ENCODE results near the gene WFIKKN1. TPM values are rescaled to one million over a fixed set of nuclear protein-coding genes. Genes with fewer than 3 reads are reported as not detected.

WFIKKN1 gene
- total and polyA plus RNA-seq, 2 of the 13 experiments (the other 11 are each of a cell fraction or from before 2014, with no cell fraction given) = 1.7 to 4.9 TPM

DNA sequence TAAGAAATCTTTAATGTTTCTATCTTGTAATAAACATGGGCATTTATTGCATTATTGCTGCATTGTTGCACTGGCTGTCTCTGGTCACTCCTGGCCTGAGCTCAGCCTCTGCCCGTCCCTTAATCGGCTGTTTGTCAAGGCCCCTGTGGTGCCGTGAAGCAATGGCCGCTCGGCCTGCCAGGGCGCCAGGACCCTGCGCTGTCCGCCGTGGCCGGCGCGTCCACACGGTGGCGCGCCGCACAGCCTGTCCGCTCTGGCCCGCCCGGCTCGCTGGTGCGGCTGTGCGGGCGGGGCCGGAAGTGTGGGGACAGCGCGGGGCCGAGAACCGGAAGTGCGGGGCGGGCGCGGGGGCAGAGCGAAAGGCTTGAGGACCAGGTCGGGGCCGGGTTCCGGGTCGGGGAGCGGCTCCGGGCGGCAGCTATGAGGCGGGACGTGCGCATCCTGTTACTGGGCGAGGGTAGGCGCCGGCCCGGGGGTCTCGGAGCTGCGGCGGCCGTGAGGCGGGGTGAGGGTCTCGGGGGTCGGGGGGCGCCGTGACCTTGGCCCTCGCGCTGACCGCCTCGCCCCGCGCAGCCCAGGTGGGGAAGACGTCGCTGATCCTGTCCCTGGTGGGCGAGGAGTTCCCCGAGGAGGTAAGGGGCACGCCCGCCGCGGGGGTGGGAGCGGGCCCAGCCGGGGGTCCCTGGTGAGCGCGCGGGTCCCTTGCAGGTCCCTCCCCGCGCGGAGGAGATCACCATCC, 37.2 kb downstream of the WFIKKN1 start, which contains the start of gene RHOT2 (continued):
- no peak; the same call in 1 of the 2 replicates for TF ChIP-seq ZFYVE20 (CRISPR knock-in tag; IDR thresholded peaks at IDR 0.05; ENCODE audit: borderline replicate concordance, low read depth)
- TF ChIP-seq, protein P1, sequence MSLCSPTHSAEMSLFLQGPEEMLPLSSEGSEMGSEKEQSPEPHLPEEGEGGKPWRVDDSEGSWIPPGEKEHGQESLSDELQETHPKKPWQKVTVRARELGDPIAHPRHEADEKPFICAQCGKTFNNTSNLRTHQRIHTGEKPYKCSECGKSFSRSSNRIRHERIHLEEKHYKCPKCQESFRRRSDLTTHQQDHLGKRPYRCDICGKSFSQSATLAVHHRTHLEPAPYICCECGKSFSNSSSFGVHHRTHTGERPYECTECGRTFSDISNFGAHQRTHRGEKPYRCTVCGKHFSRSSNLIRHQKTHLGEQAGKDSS (CRISPR knock-in tag; IDR thresholded peaks at IDR 0.05; ENCODE audit: borderline replicate concordance, low read depth) = peak; percentile 88; the same call in 1 of the 2 replicates
- TF ChIP-seq ZBTB7B (CRISPR knock-in tag; IDR thresholded peaks at IDR 0.05) = peak; percentile 46; the same call in 1 of the 2 replicates
- TF ChIP-seq, protein P2, sequence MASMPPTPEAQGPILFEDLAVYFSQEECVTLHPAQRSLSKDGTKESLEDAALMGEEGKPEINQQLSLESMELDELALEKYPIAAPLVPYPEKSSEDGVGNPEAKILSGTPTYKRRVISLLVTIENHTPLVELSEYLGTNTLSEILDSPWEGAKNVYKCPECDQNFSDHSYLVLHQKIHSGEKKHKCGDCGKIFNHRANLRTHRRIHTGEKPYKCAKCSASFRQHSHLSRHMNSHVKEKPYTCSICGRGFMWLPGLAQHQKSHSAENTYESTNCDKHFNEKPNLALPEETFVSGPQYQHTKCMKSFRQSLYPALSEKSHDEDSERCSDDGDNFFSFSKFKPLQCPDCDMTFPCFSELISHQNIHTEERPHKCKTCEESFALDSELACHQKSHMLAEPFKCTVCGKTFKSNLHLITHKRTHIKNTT (CRISPR knock-in tag; IDR thresholded peaks at IDR 0.05) = no peak
- TF ChIP-seq ZBTB7A (CRISPR knock-in tag; IDR thresholded peaks at IDR 0.05) = 0 out of 2 replicates have a peak, but pooled peaks have one; percentile 67
- TF ChIP-seq ZNF430 (CRISPR knock-in tag; IDR thresholded peaks at IDR 0.05) = no peak
- TF ChIP-seq, protein P3, sequence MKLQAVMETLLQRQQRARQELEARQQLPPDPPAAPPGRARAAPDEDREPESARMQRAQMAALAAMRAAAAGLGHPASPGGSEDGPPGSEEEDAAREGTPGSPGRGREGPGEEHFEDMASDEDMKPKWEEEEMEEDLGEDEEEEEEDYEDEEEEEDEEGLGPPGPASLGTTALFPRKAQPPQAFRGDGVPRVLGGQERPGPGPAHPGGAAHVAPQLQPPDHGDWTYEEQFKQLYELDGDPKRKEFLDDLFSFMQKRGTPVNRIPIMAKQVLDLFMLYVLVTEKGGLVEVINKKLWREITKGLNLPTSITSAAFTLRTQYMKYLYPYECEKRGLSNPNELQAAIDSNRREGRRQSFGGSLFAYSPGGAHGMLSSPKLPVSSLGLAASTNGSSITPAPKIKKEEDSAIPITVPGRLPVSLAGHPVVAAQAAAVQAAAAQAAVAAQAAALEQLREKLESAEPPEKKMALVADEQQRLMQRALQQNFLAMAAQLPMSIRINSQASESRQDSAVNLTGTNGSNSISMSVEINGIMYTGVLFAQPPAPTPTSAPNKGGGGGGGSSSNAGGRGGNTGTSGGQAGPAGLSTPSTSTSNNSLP (IDR thresholded peaks at IDR 0.05; ENCODE audit: low read depth, low read length) = no peak
- TF ChIP-seq ZNF441 (CRISPR knock-in tag; IDR thresholded peaks at IDR 0.05; ENCODE audit: borderline replicate concordance) = peak; percentile 65; the same call in 1 of the 2 replicates
- TF ChIP-seq SALL1 (CRISPR knock-in tag; IDR thresholded peaks at IDR 0.05) = peak; percentile 92
- TF ChIP-seq STAG1 (CRISPR knock-in tag; IDR thresholded peaks at IDR 0.05) = peak; percentile 67
- peak; percentile 61; the same call in 1 of the 2 replicates for TF ChIP-seq NCOA2 (CRISPR knock-in tag; IDR thresholded peaks at IDR 0.05)
- TF ChIP-seq FOXO1 (CRISPR knock-in tag; IDR thresholded peaks at IDR 0.05) = peak; percentile 80
- TF ChIP-seq, protein P4, sequence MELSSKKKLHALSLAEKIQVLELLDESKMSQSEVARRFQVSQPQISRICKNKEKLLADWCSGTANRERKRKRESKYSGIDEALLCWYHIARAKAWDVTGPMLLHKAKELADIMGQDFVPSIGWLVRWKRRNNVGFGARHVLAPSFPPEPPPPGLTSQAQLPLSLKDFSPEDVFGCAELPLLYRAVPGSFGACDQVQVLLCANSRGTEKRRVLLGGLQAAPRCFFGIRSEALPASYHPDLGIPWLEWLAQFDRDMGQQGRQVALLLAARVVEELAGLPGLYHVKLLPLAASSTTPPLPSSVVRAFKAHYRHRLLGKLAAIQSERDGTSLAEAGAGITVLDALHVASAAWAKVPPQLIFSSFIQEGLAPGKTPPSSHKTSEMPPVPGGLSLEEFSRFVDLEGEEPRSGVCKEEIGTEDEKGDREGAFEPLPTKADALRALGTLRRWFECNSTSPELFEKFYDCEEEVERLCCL (CRISPR knock-in tag; IDR thresholded peaks at IDR 0.05; ENCODE audit: borderline replicate concordance) = peak; percentile 73; the same call in 1 of the 2 replicates
- TF ChIP-seq, protein P5, sequence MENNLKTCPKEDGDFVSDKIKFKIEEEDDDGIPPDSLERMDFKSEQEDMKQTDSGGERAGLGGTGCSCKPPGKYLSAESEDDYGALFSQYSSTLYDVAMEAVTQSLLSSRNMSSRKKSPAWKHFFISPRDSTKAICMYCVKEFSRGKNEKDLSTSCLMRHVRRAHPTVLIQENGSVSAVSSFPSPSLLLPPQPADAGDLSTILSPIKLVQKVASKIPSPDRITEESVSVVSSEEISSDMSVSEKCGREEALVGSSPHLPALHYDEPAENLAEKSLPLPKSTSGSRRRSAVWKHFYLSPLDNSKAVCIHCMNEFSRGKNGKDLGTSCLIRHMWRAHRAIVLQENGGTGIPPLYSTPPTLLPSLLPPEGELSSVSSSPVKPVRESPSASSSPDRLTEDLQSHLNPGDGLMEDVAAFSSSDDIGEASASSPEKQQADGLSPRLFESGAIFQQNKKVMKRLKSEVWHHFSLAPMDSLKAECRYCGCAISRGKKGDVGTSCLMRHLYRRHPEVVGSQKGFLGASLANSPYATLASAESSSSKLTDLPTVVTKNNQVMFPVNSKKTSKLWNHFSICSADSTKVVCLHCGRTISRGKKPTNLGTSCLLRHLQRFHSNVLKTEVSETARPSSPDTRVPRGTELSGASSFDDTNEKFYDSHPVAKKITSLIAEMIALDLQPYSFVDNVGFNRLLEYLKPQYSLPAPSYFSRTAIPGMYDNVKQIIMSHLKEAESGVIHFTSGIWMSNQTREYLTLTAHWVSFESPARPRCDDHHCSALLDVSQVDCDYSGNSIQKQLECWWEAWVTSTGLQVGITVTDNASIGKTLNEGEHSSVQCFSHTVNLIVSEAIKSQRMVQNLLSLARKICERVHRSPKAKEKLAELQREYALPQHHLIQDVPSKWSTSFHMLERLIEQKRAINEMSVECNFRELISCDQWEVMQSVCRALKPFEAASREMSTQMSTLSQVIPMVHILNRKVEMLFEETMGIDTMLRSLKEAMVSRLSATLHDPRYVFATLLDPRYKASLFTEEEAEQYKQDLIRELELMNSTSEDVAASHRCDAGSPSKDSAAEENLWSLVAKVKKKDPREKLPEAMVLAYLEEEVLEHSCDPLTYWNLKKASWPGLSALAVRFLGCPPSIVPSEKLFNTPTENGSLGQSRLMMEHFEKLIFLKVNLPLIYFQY (CRISPR knock-in tag; IDR thresholded peaks at IDR 0.05; ENCODE audit: borderline replicate concordance) = peak; percentile 89; the same call in 1 of the 2 replicates
- peak; percentile 96 for TF ChIP-seq CCDC6 (CRISPR knock-in tag; IDR thresholded peaks at IDR 0.05)
- peak; percentile 73; the same call in 1 of the 2 replicates for TF ChIP-seq MEIS2 (CRISPR knock-in tag; IDR thresholded peaks at IDR 0.05)
- peak; percentile 81; the same call in 1 of the 2 replicates for TF ChIP-seq ZNF567 (CRISPR knock-in tag; IDR thresholded peaks at IDR 0.05; ENCODE audit: borderline replicate concordance)
